DND-41 (cell line): ENCODE measurements around the gene BCR.

Experiments
- EZH2 ChIP-seq: IDR thresholded peaks from 3 replicates; pipeline ENCODE4 v1.6.1; 2012; ENCODE audit warnings: borderline replicate concordance, low read depth, mild to moderate bottlenecking, moderate library complexity, low read length, inconsistent platforms; ENCODE audit not compliant: severe bottlenecking
- TF ChIP-seq, protein P1 (sequence below): IDR thresholded peaks from 2 replicates; pipeline ENCODE4 v1.5.1; 2012; ENCODE audit warnings: borderline replicate concordance, low read length, moderate library complexity, mild to moderate bottlenecking; ENCODE audit not compliant: poor library complexity, severe bottlenecking; ENCODE audit errors: extremely low read depth

DNA sequence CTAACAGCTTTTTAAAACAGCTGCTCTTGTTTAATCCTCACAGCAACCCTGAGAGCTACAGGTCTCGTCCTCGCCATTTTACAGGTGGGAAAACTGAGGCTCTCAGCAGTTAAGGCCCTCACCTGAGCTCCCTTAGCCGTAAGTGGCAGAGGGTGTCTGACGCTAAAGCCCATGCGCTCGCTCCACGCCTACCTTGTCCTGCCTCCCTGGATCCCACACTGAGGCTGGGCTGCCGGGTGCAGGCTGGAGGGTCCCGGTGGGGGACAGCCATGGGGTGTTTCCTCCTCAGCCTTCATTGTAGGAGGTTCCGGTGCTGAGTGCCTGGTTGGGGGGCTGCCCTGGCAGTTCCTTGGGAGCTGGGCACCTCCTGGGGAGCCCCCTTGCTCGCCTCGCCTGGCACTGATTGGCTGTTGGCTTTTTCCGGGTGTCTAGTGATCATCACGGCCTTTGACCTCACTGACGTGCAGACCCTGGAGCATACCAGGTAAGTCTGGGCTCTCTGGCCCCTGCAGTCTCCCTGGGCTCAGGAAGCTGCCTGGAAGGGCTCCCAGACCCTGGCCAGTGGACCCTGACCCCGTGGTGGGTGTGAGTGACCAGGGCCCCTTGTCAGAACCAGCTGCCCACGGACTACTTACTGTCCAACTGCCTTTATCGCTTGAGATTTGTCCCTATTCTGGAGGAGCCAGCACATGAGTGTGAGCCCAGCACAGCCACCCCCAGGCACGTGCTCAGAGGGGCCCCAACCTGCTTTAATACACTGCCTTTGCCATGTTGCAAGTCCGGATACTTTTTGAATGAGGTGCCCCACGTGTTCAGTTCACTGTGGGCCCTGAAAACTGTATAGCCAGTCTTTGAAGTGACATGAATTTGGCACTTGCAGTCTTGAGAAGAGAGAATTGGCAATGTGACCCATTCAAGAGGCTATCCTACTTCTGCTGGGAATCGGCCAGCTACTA, 22.5 kb upstream of the BCR start:
- TF ChIP-seq, protein P1, sequence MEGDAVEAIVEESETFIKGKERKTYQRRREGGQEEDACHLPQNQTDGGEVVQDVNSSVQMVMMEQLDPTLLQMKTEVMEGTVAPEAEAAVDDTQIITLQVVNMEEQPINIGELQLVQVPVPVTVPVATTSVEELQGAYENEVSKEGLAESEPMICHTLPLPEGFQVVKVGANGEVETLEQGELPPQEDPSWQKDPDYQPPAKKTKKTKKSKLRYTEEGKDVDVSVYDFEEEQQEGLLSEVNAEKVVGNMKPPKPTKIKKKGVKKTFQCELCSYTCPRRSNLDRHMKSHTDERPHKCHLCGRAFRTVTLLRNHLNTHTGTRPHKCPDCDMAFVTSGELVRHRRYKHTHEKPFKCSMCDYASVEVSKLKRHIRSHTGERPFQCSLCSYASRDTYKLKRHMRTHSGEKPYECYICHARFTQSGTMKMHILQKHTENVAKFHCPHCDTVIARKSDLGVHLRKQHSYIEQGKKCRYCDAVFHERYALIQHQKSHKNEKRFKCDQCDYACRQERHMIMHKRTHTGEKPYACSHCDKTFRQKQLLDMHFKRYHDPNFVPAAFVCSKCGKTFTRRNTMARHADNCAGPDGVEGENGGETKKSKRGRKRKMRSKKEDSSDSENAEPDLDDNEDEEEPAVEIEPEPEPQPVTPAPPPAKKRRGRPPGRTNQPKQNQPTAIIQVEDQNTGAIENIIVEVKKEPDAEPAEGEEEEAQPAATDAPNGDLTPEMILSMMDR: no peak
- TF ChIP-seq EZH2: no peak
